HepG2 (cell line): ENCODE data around the gene CCDC142. TPM values are rescaled to one million over a fixed set of nuclear protein-coding genes. Genes with fewer than 3 reads are reported as not detected.
A peak's percentile ranks its signal among the peaks of the same experiment; 100 is the strongest.

Experiments used
- CBX5 ChIP-seq: sonication (generic); formaldehyde crosslinking; IDR thresholded peaks from 2 replicates; pipeline ENCODE4 v1.4.0; 2020; ENCODE audit warnings: missing genetic modification reagents, borderline replicate concordance
- ETV5 ChIP-seq: IDR thresholded peaks from 2 replicates; pipeline ENCODE4 v1.6.1; 2018; ENCODE audit warnings: missing biosample characterization, missing genetic modification reagents, inconsistent platforms, borderline replicate concordance
- FOXA1 ChIP-seq, 2 experiments: fragments of 450-650 bp in 1 of 2; sonication (generic) in 1 of 2; formaldehyde crosslinking in 1 of 2; IDR thresholded peaks; 2 replicates each; pipeline versions ENCODE4 v1.4.0 to v1.6.1; 2016 to 2020; ENCODE audit warnings: missing genetic modification reagents in 1 of 2
- HNRNPLL ChIP-seq: fragments of 200-400 bp; formaldehyde crosslinking; IDR thresholded peaks from 2 replicates; pipeline ENCODE4 v1.6.1; 2017; ENCODE audit warnings: mild to moderate bottlenecking, low read depth, low read length; ENCODE audit not compliant: poor library complexity, severe bottlenecking
- MIXL1 ChIP-seq: IDR thresholded peaks from 2 replicates; pipeline ENCODE4 v1.6.1; 2016
- NAIF1 ChIP-seq: sonication (generic); formaldehyde crosslinking; IDR thresholded peaks from 2 replicates; pipeline ENCODE4 v1.5.0; 2020; ENCODE audit warnings: mild to moderate bottlenecking, missing genetic modification reagents, borderline replicate concordance
- NR2F2 ChIP-seq: IDR thresholded peaks from 2 replicates; pipeline ENCODE4 v1.6.1; 2012; ENCODE audit warnings: low read depth, inconsistent platforms, borderline replicate concordance
- RXRB ChIP-seq: IDR thresholded peaks from 2 replicates; pipeline ENCODE4 v1.6.1; 2016; ENCODE audit warnings: borderline replicate concordance, missing genetic modification reagents, missing compliant biosample characterization
- ZFP37 ChIP-seq: sonication (generic); formaldehyde crosslinking; IDR thresholded peaks from 2 replicates; pipeline ENCODE4 v1.4.0; 2020; ENCODE audit warnings: missing genetic modification reagents, borderline replicate concordance
- ZFP41 ChIP-seq: sonication (generic); formaldehyde crosslinking; IDR thresholded peaks from 2 replicates; pipeline ENCODE4 v1.4.0; 2020; ENCODE audit warnings: mild to moderate bottlenecking, missing genetic modification reagents, borderline replicate concordance
- ZNF138 ChIP-seq: sonication (generic); formaldehyde crosslinking; IDR thresholded peaks from 2 replicates; pipeline ENCODE4 v1.5.0; 2020; ENCODE audit warnings: mild to moderate bottlenecking, low read depth, missing genetic modification reagents
- ZNF484 ChIP-seq: sonication (generic); formaldehyde crosslinking; IDR thresholded peaks from 2 replicates; pipeline ENCODE4 v1.5.1; 2020; ENCODE audit warnings: mild to moderate bottlenecking, low read depth, missing genetic modification reagents, borderline replicate concordance
- ZNF547 ChIP-seq: sonication (generic); formaldehyde crosslinking; IDR thresholded peaks from 2 replicates; pipeline ENCODE4 v1.5.1; 2020; ENCODE audit warnings: mild to moderate bottlenecking, missing genetic modification reagents
- ZNF562 ChIP-seq: sonication (generic); formaldehyde crosslinking; IDR thresholded peaks from 2 replicates; pipeline ENCODE4 v1.8.0; 2022; ENCODE audit warnings: missing genetic modification reagents, borderline replicate concordance
- ZNF607 ChIP-seq: sonication (generic); formaldehyde crosslinking; IDR thresholded peaks from 2 replicates; pipeline ENCODE4 v1.5.1; 2020; ENCODE audit warnings: missing genetic modification reagents, mild to moderate bottlenecking, borderline replicate concordance
- ZNF704 ChIP-seq: sonication (generic); formaldehyde crosslinking; IDR thresholded peaks from 2 replicates; pipeline ENCODE4 v1.8.1; 2023; ENCODE audit warnings: mild to moderate bottlenecking, inconsistent platforms, moderate library complexity, missing genetic modification reagents, borderline replicate concordance
- ZSCAN30 ChIP-seq: sonication (generic); formaldehyde crosslinking; IDR thresholded peaks from 2 replicates; pipeline ENCODE4 v1.5.0; 2020; ENCODE audit warnings: mild to moderate bottlenecking, missing genetic modification reagents
- polyA plus RNA-seq, 8 experiments: library from polyadenylated mRNA; depleted of rRNA in 3 of 8; stranded (reverse) in 7 of 8; unstranded in 1 of 8; fragments of >200 nt; fragmentation: Illumina TruSeq in 4 of 8; extraction: Trizol in 4 of 8; gene quantifications; 2 replicates each; pipeline versions ENCODE4 v1.2.1 to v1.2.3, GENCODE V29; 2011 to 2016; ENCODE audit warnings: low read depth in 4 of 8, missing spikeins in 1 of 8, mixed read lengths in 1 of 8; ENCODE audit not compliant: insufficient read depth in 1 of 8
- total RNA-seq, 5 experiments: library from RNA; depleted of rRNA; stranded (reverse); fragments of >200 nt; fragmentation: Illumina TruSeq; extraction: Trizol; gene quantifications; 2 replicates each; pipeline ENCODE4 v1.2.3, GENCODE V29; 2016; ENCODE audit warnings: low read depth in 1 of 5
- TF ChIP-seq, protein P1 (sequence below): fragments of 450-650 bp; IDR thresholded peaks from 2 replicates; pipeline ENCODE4 v1.6.1; 2017; ENCODE audit warnings: mild to moderate bottlenecking
- TF ChIP-seq, protein P2 (sequence below): IDR thresholded peaks from 2 replicates; pipeline ENCODE4 v1.6.1; 2018; ENCODE audit warnings: missing genetic modification reagents, mild to moderate bottlenecking, missing compliant biosample characterization
- TF ChIP-seq, protein P3 (sequence below): sonication (generic); formaldehyde crosslinking; IDR thresholded peaks from 2 replicates; pipeline ENCODE4 v1.4.0; 2020; ENCODE audit warnings: missing genetic modification reagents, mild to moderate bottlenecking, borderline replicate concordance
- TF ChIP-seq, protein P4 (sequence below): sonication (generic); formaldehyde crosslinking; IDR thresholded peaks from 2 replicates; pipeline ENCODE4 v1.8.0; 2022; ENCODE audit warnings: missing genetic modification reagents, mild to moderate bottlenecking, inconsistent platforms, borderline replicate concordance

CCDC142 gene
- total and polyA plus RNA-seq, 2 of the 13 experiments (the other 11 are each of a cell fraction or from before 2014, with no cell fraction given) = 14.7 to 30.4 TPM

DNA sequence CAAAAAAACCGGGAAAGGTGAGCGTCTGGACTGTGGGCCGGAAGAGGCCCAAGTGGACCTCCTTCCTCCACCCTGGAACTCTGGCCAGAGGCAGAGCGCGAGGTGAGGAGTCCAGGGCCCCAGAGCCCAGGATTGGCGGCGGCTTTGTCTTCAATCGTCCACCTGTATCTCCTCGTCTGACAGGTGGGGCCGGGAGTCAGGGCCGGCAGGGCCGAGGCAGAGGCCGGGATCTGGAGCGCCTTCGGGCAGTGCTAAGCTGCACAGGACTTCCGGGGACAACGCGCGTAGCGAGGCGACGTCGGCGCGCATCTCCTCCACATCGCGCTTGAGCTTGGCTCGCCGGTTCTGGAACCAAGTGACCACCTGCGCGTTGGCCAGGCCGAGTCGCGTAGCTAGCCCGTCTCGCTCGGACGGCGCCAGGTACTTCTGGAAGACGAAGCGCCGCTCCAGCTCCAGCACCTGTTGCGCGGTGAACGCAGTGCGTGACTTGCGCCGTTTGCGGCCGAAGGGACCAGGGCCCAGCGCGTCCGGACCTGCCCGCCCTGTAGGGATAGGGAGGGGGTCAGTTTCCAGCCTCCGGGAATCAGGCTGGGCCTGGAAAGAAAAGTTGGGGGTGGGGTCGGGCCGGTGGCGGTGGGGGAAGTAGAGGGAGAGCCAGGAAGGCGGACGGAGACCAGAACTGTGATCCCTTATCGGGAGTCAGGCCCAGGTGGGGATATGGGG, 15.1 kb upstream of the CCDC142 start (continued):
- TF ChIP-seq ZNF562 (CRISPR knock-in tag) (0 out of 2 replicates have a peak, but pooled peaks have one; percentile 24), RXRB (no peak), ZNF704 (0 out of 2 replicates have a peak, but pooled peaks have one; percentile 58), ETV5 (peak; percentile 56; the same call in 1 of the 2 replicates), FOXA1 (IDR thresholded peaks at IDR 0.05) (no peak), FOXA1 (CRISPR knock-in tag; IDR thresholded peaks at IDR 0.05) (no peak), ZNF138 (CRISPR knock-in tag) (peak; percentile 66; the same call in 1 of the 2 replicates), ZFP41 (CRISPR knock-in tag) (0 out of 2 replicates have a peak, but pooled peaks have one; percentile 63), HNRNPLL (peak; percentile 100), CBX5 (CRISPR knock-in tag) (no peak), NAIF1 (CRISPR knock-in tag) (peak; percentile 100), ZNF607 (CRISPR knock-in tag) (no peak), ZSCAN30 (CRISPR knock-in tag) (0 out of 2 replicates have a peak, but pooled peaks have one; percentile 26), ZFP37 (no peak), MIXL1 (no peak), ZNF547 (peak; percentile 63), ZNF484 (CRISPR knock-in tag) (no peak), NR2F2 (no peak)
- TF ChIP-seq, protein P1, sequence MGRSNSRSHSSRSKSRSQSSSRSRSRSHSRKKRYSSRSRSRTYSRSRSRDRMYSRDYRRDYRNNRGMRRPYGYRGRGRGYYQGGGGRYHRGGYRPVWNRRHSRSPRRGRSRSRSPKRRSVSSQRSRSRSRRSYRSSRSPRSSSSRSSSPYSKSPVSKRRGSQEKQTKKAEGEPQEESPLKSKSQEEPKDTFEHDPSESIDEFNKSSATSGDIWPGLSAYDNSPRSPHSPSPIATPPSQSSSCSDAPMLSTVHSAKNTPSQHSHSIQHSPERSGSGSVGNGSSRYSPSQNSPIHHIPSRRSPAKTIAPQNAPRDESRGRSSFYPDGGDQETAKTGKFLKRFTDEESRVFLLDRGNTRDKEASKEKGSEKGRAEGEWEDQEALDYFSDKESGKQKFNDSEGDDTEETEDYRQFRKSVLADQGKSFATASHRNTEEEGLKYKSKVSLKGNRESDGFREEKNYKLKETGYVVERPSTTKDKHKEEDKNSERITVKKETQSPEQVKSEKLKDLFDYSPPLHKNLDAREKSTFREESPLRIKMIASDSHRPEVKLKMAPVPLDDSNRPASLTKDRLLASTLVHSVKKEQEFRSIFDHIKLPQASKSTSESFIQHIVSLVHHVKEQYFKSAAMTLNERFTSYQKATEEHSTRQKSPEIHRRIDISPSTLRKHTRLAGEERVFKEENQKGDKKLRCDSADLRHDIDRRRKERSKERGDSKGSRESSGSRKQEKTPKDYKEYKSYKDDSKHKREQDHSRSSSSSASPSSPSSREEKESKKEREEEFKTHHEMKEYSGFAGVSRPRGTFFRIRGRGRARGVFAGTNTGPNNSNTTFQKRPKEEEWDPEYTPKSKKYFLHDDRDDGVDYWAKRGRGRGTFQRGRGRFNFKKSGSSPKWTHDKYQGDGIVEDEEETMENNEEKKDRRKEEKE = no peak
- TF ChIP-seq, protein P2, sequence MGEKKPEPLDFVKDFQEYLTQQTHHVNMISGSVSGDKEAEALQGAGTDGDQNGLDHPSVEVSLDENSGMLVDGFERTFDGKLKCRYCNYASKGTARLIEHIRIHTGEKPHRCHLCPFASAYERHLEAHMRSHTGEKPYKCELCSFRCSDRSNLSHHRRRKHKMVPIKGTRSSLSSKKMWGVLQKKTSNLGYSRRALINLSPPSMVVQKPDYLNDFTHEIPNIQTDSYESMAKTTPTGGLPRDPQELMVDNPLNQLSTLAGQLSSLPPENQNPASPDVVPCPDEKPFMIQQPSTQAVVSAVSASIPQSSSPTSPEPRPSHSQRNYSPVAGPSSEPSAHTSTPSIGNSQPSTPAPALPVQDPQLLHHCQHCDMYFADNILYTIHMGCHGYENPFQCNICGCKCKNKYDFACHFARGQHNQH = 0 out of 2 replicates have a peak, but pooled peaks have one; percentile 4
- TF ChIP-seq, protein P3, sequence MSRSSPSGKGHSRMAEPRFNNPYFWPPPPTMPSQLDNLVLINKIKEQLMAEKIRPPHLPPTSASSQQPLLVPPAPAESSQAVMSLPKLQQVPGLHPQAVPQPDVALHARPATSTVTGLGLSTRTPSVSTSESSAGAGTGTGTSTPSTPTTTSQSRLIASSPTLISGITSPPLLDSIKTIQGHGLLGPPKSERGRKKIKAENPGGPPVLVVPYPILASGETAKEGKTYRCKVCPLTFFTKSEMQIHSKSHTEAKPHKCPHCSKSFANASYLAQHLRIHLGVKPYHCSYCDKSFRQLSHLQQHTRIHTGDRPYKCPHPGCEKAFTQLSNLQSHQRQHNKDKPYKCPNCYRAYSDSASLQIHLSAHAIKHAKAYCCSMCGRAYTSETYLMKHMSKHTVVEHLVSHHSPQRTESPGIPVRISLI (CRISPR knock-in tag) = peak; percentile 54; the same call in 1 of the 2 replicates
- TF ChIP-seq, protein P4, sequence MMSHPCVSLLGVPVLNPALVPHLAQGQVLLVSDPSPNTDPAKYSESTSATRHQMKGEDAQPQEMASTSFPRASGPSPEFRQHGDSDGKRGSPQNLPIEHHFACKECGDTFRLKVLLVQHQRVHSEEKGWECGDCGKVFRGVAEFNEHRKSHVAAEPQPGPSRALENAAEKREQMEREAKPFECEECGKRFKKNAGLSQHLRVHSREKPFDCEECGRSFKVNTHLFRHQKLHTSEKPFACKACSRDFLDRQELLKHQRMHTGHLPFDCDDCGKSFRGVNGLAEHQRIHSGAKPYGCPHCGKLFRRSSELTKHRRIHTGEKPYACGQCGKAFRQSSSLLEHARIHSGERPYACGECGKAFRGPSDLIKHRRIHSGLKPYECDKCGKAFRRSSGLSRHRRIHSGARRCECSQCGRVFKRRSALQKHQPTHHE (CRISPR knock-in tag) = no peak
